Stimulated activated CD8-positive, alpha-beta memory T cell treated with anti-CD3 and anti-CD28 coated beads, Interleukin-2, amount 100 ng/mL, for 48 hours (primary cell): ENCODE data around the gene FBXW7.

Experiments
- DNase-seq, 2 donors: peaks; one replicate each; pipeline ENCODE4 v3.0.0-alpha.2; 2020; ENCODE audit warnings: low read depth in 2 of 2

FBXW7 gene

GRCh38 chr4:152331042-152331441 is 204.8 kb downstream of the FBXW7 start:
- DNase-seq: no peak

- no peak for DNase-seq
Measured at GRCh38 chr4:152328582-152328981, 207.3 kb downstream of the FBXW7 start.

DNA sequence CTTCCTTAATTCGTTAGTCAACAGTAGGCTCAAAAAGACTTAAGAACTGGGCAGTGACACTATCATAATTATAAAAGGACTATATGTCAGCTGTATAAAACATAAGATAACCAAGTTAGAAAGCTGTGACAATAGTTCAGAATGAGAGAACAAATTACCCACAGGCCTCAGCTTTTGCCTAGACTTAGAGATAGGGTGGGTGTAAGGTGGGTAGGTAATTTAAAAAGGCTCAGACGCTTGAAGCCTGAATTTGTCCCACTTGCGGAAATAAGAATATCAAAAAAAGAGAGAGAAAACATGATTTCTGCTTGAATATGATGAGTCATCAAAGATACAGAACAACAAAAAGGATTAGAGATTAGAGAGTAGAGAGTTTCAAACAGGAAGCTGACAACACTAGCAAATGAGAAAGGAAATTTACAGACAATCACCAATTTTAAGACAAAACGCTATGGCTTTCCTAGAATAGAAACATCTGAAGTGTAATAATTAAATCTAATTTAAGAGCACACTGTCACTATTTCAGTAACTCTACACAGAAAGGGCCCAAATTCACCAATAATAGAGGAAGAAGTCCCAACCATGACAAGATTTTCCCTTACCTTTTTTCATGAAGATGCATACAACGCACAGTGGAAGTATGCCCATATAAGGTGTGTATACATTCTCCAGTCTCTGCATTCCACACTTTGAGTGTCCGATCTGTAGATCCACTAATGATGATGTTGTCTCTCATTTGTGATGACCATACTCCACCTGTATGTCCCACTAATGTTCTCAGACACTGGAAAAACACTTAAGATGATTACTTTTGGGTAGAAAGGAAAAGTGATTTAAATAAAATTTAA is 208.1 kb downstream of the FBXW7 start:
- DNase-seq: no peak

- DNase-seq: no peak
Measured at GRCh38 chr4:152325831-152326230, 210.1 kb downstream of the FBXW7 start.

- DNase-seq: no peak
Measured at GRCh38 chr4:152323221-152323620, 212.7 kb downstream of the FBXW7 start.

- DNase-seq: no peak
Measured at GRCh38 chr4:152322656-152323055, 213.2 kb downstream of the FBXW7 start.

DNA sequence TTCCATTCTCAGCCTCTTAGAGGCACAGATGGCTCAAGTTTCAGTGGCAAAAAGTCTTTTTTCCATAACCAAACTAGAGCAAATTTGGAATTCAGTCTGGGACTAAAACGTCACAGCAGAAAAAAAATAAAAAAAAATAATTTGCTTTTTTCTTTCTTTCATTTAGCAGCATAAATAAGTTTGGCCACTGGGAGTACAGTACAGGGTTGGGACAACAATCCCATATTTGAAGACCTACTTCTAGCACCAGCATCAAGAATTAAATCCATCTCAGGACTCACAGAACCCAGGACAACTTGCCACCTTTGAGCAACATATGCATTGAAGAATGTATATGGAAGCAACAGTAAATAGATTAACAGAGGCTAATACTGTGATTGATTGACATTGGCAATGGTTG is 214.0 kb downstream of the FBXW7 start:
- no peak for DNase-seq

- DNase-seq: no peak
Measured at GRCh38 chr4:152321398-152321797, 214.5 kb downstream of the FBXW7 start.

DNA sequence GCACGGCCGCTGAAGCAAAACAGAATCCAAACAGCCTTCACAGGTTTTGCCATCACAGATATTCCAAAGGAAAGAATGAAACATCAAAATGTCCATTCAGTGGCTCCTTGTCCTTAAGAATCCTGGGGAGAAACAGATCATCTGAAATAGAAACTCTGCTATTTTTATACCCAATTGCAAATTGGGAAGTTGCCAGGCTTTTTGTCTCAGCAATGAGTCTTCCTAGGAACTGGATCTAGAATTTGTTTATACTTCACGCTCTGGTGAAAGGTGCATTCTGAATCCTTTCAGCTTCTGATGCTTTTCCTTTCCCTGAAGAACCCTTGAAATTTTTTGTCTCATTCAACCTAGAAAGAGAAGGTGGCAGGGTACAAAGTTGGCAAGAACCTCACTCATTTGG is 218.9 kb downstream of the FBXW7 start:
- no peak for DNase-seq

DNA sequence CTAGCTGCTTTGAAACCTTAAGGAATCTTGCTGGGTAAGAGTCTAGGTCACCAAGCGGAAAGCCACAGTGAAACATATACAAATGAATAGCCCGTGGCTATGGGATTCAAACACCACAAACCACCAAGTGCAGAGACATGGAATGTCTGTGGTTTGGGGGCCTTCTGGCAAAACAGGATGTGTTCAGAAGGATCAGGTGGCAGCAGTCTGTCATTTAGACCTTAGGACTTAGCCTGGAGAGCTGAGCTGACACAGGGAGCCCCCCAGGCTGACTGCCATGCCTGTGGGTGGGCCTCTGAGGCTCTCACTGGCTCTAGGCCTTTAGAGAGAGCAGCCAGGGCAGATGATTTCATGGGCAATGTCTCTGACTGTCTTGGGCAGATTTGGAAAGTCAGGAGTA is 225.6 kb downstream of the FBXW7 start:
- DNase-seq: no peak

GRCh38 chr4:152309418-152309817 is 226.5 kb downstream of the FBXW7 start:
- DNase-seq: no peak

DNA sequence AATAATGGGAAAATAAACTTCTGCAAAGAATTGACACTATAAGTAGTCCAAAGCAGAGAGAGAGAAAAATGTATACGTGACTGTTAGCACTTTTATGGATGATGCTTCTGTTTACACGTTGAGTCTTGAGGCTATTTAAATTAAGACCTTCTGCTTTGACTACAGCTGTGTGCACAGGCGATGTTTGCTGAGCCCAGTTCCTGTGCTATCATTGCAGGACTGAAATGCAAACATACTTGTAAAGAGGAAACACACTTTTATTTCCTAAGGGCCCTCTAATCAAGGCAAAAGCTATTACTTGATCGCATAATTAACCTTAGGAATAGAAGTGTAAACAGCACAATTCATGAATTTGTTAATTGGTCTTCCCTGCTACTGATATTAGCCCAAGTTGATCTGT is 226.9 kb downstream of the FBXW7 start:
- DNase-seq: no peak

DNA sequence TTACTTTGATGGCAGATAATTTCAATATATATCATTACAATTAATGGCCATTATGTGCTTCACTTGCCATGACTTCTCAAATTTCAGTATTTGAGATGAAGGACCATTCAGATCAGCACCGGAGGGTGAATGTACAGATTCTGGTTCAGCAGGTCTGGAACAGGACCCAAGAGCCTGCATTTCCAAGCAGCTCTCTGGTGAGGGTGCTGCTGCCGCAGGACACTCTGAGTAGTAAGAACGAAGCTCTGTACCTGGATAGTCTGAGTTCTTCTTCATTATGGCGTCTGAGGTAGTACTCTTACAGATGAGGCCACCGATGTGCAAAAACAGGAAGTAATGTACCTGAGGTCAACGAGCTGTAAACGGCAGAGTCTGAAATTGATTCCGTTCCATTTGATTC is 228.2 kb downstream of the FBXW7 start:
- no peak for DNase-seq

- DNase-seq: no peak
Measured at GRCh38 chr4:152306541-152306940, 229.4 kb downstream of the FBXW7 start.

GRCh38 chr4:152304220-152304619 is 231.7 kb downstream of the FBXW7 start:
- no peak for DNase-seq

DNA sequence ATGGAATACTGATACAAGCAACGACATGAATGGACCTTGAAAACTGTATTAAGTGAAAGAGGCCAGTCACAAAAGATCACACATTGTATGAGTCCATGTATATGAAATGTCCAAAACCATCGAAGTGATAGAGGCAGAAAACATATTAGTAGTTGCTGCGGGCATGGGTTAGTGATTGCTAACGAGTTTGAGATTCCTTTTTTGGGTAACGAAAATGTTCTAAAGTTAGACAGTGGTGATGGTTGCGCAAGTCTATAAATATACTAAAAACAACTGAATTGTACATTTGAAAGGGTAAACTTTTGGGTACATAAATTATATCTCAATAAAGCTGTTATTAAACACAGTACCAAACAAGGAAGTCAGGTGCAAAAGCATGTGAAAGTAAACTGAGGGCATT is 234.5 kb downstream of the FBXW7 start:
- no peak for DNase-seq

DNA sequence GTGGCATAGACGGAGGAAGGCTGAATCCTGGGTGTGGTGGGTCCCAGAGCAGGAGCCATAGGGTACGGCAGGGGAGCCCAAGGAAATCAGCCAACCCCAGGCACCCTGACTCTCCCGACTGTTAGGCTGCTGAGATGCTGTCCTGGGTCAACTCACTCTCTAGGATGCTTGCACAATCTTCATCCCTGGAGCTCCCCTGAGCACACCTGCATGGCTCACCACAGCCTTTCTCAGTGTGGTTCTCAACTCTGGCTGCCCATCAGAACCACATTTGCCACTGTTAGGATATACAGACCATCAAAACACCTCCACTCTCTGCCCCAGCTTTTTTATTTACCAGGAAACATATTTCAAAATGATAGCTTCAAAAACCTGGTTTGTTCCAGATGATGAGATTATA is 236.3 kb downstream of the FBXW7 start:
- no peak for DNase-seq

DNA sequence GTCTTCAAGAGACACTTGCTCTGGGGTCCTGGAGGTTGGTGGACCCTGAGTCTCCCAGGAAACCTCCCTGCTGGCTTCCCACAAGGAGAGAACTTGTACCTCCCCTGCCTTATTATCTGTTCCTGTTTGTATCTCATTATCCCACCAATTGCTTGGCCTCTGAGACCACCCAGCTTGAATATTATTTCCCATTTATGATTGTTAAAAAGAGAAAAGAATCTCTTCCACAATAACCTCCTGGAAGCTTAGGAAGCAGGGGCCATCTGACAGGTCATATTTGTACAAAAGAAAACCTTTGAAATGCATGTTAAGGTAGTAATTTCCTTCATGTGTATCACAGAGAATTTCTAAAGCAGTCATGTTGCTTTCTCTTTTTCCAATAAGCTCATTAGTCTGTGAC is 239.5 kb downstream of the FBXW7 start:
- DNase-seq: no peak

DNA sequence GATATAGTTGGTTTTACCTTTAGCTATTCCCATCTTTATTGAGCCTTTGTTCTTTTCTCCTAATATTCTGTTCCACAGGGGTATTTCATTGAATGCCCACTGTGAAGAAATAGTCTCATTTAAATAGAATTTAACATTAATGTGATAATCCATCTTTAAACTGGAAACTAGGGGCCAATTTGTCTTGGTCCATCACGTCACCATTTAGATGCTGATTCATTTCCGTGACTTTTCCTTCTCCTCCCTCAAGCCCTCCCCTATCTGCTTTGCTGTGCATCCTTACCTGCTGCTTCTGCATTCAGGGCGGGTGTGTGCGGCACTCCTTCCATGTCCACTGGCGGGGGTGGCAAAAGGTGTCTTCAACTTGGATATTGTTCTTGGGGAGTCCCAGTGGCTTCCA is 241.1 kb downstream of the FBXW7 start:
- DNase-seq: no peak

GRCh38 chr4:152294331-152294730 is 241.6 kb downstream of the FBXW7 start:
- no peak for DNase-seq

- DNase-seq: no peak
Measured at GRCh38 chr4:152293527-152293926, 242.4 kb downstream of the FBXW7 start.

DNA sequence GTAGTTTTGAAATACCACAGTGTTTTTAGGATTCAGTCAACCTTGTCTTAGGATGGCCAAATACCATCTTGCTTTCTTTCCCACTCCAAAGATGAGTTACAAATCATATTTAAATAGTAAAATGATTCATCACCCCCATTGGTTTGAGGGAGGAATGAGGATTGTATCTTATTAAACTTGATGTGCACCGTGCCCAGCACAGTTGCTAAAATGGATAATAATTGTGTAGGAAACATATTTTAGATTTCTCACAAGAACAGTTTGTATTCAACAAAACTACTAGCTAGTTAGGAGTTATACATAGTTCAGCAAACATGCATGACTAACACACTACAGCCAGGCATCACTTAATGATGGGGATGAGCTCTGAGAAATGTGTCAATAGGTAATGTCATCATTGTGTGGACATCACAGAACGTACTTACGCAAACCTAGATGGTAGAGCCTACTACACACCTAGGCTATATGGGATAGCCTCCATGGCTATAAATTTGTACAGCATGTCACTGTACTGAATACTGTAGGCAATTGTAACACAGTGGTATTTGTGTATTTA is 245.4 kb downstream of the FBXW7 start:
- no peak for DNase-seq

- no peak for DNase-seq
Measured at GRCh38 chr4:152289941-152290340, 246.0 kb downstream of the FBXW7 start.

GRCh38 chr4:152289541-152289940 is 246.4 kb downstream of the FBXW7 start:
- no peak for DNase-seq
